ENCODE results near the gene ITGA5. TPM values are rescaled to one million over a fixed set of nuclear protein-coding genes. Genes with fewer than 3 reads are reported as not detected.

ITGA5 gene
- total RNA-seq (2021) (96.8 and 108 TPM in 2 replicates), Bru-seq, nascent RNA (percentile 69 among the genes with signal in this experiment), BruChase-seq, experiment 1, labeled RNA remaining after a 2-hour chase (percentile 81 among the genes with signal in this experiment), BruChase-seq, experiment 2, labeled RNA remaining after a 6-hour chase (percentile 85 among the genes with signal in this experiment)
- long read RNA-seq, full-length matches to known transcripts, result 5 of 26 reads
- long read RNA-seq, partial matches to known transcripts, result 6 of 26 reads
- long read RNA-seq, other reads (novel, unspliced or antisense), result 15 of 26 reads

- CTCF ChIA-PET, result interaction anchor here (1.2 to 2.4 kb wide), 2 partner anchors 20 kb away, joined by 5 to 9 read pairs; no protein-coding TSS in a partner anchor
- Histone ChIP-seq H3K36me3 (ENCODE audit: insufficient read depth, low read length, poor library complexity, severe bottlenecking) (no peaks in the 10 kb centered on the region), H3K27me3 (replicated peaks; ENCODE audit: insufficient read depth, low read depth, low read length, poor library complexity) (no peaks in the 10 kb centered on the region), H3K9me3 (ENCODE audit: low read depth, low read length, poor library complexity, severe bottlenecking) (no peaks in the 10 kb centered on the region), H3K4me1 (ENCODE audit: insufficient read depth, low read length, poor library complexity, severe bottlenecking) (peaks cover 44% of the 10 kb centered on the region), H3K4me3 (ENCODE audit: low read depth, low read length, poor library complexity, severe bottlenecking) (peak within 1 kb of the TSS; percentile 94), H3K27ac (ENCODE audit: low read depth, low read length, poor library complexity, severe bottlenecking) (peak within 1 kb of the TSS; percentile 90)
- intact Hi-C loops (cut with micrococcal nuclease; ENCODE audit: unreplicated experiment), result no loop called here
- BruUV-seq (replicated peaks), result no TSS peak
- peak; percentile 69 for DNase-seq (ENCODE audit: low spot score)
- TF ChIP-seq CTCF (conservative IDR thresholded peaks at IDR 0.05; ENCODE audit: low read depth, low read length) (no peak), EZH2 (IDR thresholded peaks at IDR 0.05; ENCODE audit: borderline replicate concordance, low read depth, low read length, poor library complexity, severe bottlenecking) (no peak)
- POLR2A ChIA-PET (ENCODE audit: low non-redundant PET), result interaction anchor here (0.5 kb wide), 1 partner anchor 82 kb away, joined by 6 read pairs; no protein-coding TSS in a partner anchor
Measured at GRCh38 chr12:54419088-54419887, at the start of gene ITGA5. Gene ITGA5 (minus strand): TSS chr12:54419266. CDS start chr12:54419198, 68 bp downstream.

GRCh38 chr12:54465857-54466523 is 46.9 kb upstream of the ITGA5 start:
- Histone ChIP-seq H3K9me3 (ENCODE audit: low read depth, low read length, poor library complexity, severe bottlenecking) (no peaks in the 10 kb centered on the region), H3K36me3 (ENCODE audit: insufficient read depth, low read length, poor library complexity, severe bottlenecking) (no peaks in the 10 kb centered on the region), H3K4me3 (ENCODE audit: low read depth, low read length, poor library complexity, severe bottlenecking) (no peak overlapping the region), H3K27me3 (replicated peaks; ENCODE audit: insufficient read depth, low read depth, low read length, poor library complexity) (no peaks in the 10 kb centered on the region), H3K27ac (ENCODE audit: low read depth, low read length, poor library complexity, severe bottlenecking) (no peak overlapping the region), H3K4me1 (ENCODE audit: insufficient read depth, low read length, poor library complexity, severe bottlenecking) (peaks cover 3% of the 10 kb centered on the region)
- intact Hi-C loops (cut with micrococcal nuclease; ENCODE audit: unreplicated experiment), result no loop called here
- POLR2A ChIA-PET (ENCODE audit: low non-redundant PET), result no interaction called here
- CTCF ChIA-PET, result no interaction called here
- no peak for DNase-seq (ENCODE audit: low spot score)
- no peak for TF ChIP-seq EZH2 (IDR thresholded peaks at IDR 0.05; ENCODE audit: borderline replicate concordance, low read depth, low read length, poor library complexity, severe bottlenecking)
- BruUV-seq (replicated peaks), result no TSS peak

GRCh38 chr12:54463484-54463883 is 44.4 kb upstream of the ITGA5 start:
- CTCF ChIA-PET, result interaction anchor here (0.5 kb wide), 1 partner anchor 138 kb away, joined by 3 read pairs; the partner anchor contains the start of gene COPZ1
- peaks cover 3% of the 10 kb centered on the region for H3K4me1 ChIP-seq (ENCODE audit: insufficient read depth, low read length, poor library complexity, severe bottlenecking)
- no peaks in the 10 kb centered on the region for H3K36me3 ChIP-seq (ENCODE audit: insufficient read depth, low read length, poor library complexity, severe bottlenecking)
- H3K9me3 ChIP-seq (ENCODE audit: low read depth, low read length, poor library complexity, severe bottlenecking), result no peaks in the 10 kb centered on the region
- no peak overlapping the region for H3K27ac ChIP-seq (ENCODE audit: low read depth, low read length, poor library complexity, severe bottlenecking)
- no peak for DNase-seq (ENCODE audit: low spot score)
- POLR2A ChIA-PET (ENCODE audit: low non-redundant PET), result no interaction called here
- BruUV-seq (replicated peaks), result no TSS peak
- no peak for TF ChIP-seq CTCF (conservative IDR thresholded peaks at IDR 0.05; ENCODE audit: low read depth, low read length)
- TF ChIP-seq EZH2 (IDR thresholded peaks at IDR 0.05; ENCODE audit: borderline replicate concordance, low read depth, low read length, poor library complexity, severe bottlenecking), result no peak
- intact Hi-C loops (cut with micrococcal nuclease; ENCODE audit: unreplicated experiment), result no loop called here
- no peak overlapping the region for H3K4me3 ChIP-seq (ENCODE audit: low read depth, low read length, poor library complexity, severe bottlenecking)
- H3K27me3 ChIP-seq (replicated peaks; ENCODE audit: insufficient read depth, low read depth, low read length, poor library complexity), result no peaks in the 10 kb centered on the region

Data from A673 (cell line).